Mononuclear cell (primary cell): ENCODE data around the gene XYLT1. TPM values are rescaled to one million over a fixed set of nuclear protein-coding genes. Genes with fewer than 3 reads are reported as not detected.
"Not testable (repeated sequence)": the region's sequence is repeated elsewhere in the genome, so short reads cannot be mapped to it uniquely, and the experiment has no call there.

ENCODE experiments used
- H3K27me3 ChIP-seq: 2 replicates; pipeline ENCODE4 v1.6.0; 2011; ENCODE audit warnings: low read length, control low read depth; ENCODE audit not compliant: insufficient read depth
- H3K4me1 ChIP-seq: 2 replicates; pipeline ENCODE4 v1.5.1; 2011; ENCODE audit warnings: mild to moderate bottlenecking, low read length, control low read depth; ENCODE audit not compliant: insufficient read depth
- H3K4me3 ChIP-seq: 2 replicates; pipeline ENCODE4 v1.5.1; 2011; ENCODE audit warnings: mild to moderate bottlenecking, low read length, moderate library complexity
- H3K9me3 ChIP-seq: 2 replicates; pipeline ENCODE4 v1.5.1; 2011; ENCODE audit warnings: low read depth, mild to moderate bottlenecking, control low read depth, low read length
- total RNA-seq: library from RNA; depleted of rRNA; stranded (reverse); fragments of >200 nt; gene quantifications from one replicate; pipeline ENCODE4 v1.2.3, GENCODE V29; 2012

The XYLT1 gene
- total RNA-seq, 1 donor = 19.4 TPM

DNA sequence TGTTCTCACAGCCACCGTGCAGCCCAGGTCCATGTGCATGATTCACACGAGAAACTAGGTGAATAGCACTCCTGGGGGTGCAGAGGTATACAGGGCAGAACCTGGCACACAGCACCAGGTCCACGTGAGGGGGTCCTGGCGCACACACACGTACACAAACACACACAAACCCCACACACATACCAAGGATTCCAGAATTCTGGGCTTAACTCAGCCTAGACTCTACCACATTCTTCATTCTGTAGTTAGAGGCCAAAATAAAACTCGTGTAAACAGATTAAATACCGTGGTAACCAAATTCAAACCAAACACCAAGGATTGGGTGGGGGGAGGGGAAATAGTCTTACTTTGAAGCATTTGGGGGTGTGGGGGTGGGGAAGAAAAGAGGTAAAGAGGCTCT is 58.5 kb downstream of the XYLT1 start:
- H3K27me3 ChIP-seq = no peaks in the 10 kb centered on the region
- H3K9me3 ChIP-seq = no peaks in the 10 kb centered on the region
- H3K4me3 ChIP-seq = no peak overlapping the region
- H3K4me1 ChIP-seq = peaks cover 57% of the 10 kb centered on the region

DNA sequence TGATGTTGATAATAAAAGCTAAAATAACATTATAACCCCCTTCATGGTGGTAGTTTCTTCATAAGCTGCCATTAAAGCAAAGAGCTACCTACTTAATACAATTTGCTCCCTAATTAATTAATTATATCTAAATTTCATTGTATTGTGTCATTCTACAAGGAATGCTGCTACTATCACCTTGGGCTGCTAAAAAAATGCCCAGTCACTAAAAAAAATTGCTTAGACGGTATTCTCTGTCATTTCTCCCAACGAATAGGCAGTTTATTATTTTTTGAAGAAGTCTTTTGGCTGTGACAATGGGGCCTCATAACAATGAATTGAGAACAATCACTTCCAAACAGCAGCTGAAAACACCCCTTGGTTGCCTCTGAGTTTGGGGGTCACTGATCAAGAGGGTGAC is 59.5 kb downstream of the XYLT1 start:
- no peaks in the 10 kb centered on the region for H3K27me3 ChIP-seq
- peaks cover 51% of the 10 kb centered on the region for H3K4me1 ChIP-seq

GRCh38 chr16:17410316-17410715 is 60.4 kb downstream of the XYLT1 start:
- H3K9me3 ChIP-seq, H3K27me3 ChIP-seq, H3K4me3 ChIP-seq: not testable (repeated sequence)
- H3K4me1 ChIP-seq = peaks cover 46% of the 10 kb centered on the region

More for the DNA sequence above, 59.5 kb downstream of the XYLT1 start:
- no peaks in the 10 kb centered on the region for H3K9me3 ChIP-seq
- no peak overlapping the region for H3K4me3 ChIP-seq

- Histone ChIP-seq H3K4me1 (peaks cover 44% of the 10 kb centered on the region), H3K4me3 (no peak overlapping the region), H3K27me3 (no peaks in the 10 kb centered on the region), H3K9me3 (no peaks in the 10 kb centered on the region)
These were observed 60.9 kb downstream of the XYLT1 start for GRCh38 chr16:17409894-17410293.

- Histone ChIP-seq H3K4me3 (no peak overlapping the region), H3K27me3 (no peaks in the 10 kb centered on the region), H3K4me1 (peaks cover 35% of the 10 kb centered on the region), H3K9me3 (no peaks in the 10 kb centered on the region)
These were observed 61.8 kb downstream of the XYLT1 start for GRCh38 chr16:17408955-17409441.

DNA sequence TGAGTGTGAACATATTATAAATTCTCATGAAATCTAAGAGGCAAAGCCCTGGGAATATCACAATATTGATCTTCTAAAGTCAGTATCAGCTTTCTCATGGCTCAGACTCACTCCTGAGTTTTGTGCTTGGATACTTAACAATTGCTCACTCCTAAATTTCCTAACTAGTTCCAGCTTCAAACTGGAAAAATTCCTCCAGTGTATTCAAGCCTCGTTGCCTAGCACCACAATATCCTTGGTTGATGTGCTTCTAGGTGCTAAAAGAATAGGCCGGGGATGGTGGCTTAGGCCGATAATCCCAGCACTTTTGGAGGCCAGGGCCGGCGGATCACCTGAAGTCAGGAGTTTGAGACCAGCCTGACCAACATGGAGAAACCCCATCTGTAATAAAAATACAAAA is 62.5 kb downstream of the XYLT1 start:
- peaks cover 28% of the 10 kb centered on the region for H3K4me1 ChIP-seq
- no peaks in the 10 kb centered on the region for H3K9me3 ChIP-seq
- no peaks in the 10 kb centered on the region for H3K27me3 ChIP-seq
- H3K4me3 ChIP-seq = no peak overlapping the region

GRCh38 chr16:17407321-17407720 is 63.4 kb downstream of the XYLT1 start:
- Histone ChIP-seq H3K4me3 (no peak overlapping the region), H3K9me3 (no peaks in the 10 kb centered on the region), H3K4me1 (peaks cover 26% of the 10 kb centered on the region), H3K27me3 (no peaks in the 10 kb centered on the region)

- peaks cover 34% of the 10 kb centered on the region for H3K4me1 ChIP-seq
- no peaks in the 10 kb centered on the region for H3K27me3 ChIP-seq
- H3K9me3 ChIP-seq = no peaks in the 10 kb centered on the region
- no peak overlapping the region for H3K4me3 ChIP-seq
These were observed 65.6 kb downstream of the XYLT1 start for GRCh38 chr16:17404941-17405689.

GRCh38 chr16:17403859-17404545 is 66.8 kb downstream of the XYLT1 start:
- H3K4me3 ChIP-seq = no peak overlapping the region
- H3K27me3 ChIP-seq = no peaks in the 10 kb centered on the region
- peaks cover 25% of the 10 kb centered on the region for H3K4me1 ChIP-seq
- no peaks in the 10 kb centered on the region for H3K9me3 ChIP-seq

- Histone ChIP-seq H3K4me1 (peaks cover 18% of the 10 kb centered on the region), H3K4me3 (no peak overlapping the region), H3K27me3 (no peaks in the 10 kb centered on the region), H3K9me3 (no peaks in the 10 kb centered on the region)
These were observed 67.5 kb downstream of the XYLT1 start for GRCh38 chr16:17403156-17403809.

DNA sequence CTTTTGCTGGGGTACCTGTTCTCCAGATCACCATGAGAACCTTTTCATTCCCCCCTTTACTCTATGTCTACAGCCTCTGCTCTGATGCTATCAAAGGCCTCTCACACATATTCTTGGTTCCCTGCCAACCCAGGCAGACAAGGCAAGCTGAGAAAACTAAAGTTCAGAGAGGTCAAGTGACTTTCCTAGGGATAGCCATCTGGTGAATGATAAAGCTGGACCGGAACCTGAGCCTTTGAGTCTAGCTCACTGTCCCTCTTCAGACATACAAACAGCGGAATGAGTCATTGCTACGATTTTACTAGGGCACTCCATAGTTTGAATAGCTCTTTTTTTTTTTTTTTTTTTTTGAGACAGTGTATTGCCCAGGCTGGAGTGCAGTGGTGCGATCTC is 73.3 kb downstream of the XYLT1 start:
- no peaks in the 10 kb centered on the region for H3K9me3 ChIP-seq
- H3K27me3 ChIP-seq = no peaks in the 10 kb centered on the region
- H3K4me3 ChIP-seq = no peak overlapping the region
- H3K4me1 ChIP-seq = peaks cover 17% of the 10 kb centered on the region

- Histone ChIP-seq H3K4me1 (peaks cover 17% of the 10 kb centered on the region), H3K4me3 (no peak overlapping the region), H3K27me3 (no peaks in the 10 kb centered on the region), H3K9me3 (no peaks in the 10 kb centered on the region)
These were observed 73.8 kb downstream of the XYLT1 start for GRCh38 chr16:17396762-17397498.

DNA sequence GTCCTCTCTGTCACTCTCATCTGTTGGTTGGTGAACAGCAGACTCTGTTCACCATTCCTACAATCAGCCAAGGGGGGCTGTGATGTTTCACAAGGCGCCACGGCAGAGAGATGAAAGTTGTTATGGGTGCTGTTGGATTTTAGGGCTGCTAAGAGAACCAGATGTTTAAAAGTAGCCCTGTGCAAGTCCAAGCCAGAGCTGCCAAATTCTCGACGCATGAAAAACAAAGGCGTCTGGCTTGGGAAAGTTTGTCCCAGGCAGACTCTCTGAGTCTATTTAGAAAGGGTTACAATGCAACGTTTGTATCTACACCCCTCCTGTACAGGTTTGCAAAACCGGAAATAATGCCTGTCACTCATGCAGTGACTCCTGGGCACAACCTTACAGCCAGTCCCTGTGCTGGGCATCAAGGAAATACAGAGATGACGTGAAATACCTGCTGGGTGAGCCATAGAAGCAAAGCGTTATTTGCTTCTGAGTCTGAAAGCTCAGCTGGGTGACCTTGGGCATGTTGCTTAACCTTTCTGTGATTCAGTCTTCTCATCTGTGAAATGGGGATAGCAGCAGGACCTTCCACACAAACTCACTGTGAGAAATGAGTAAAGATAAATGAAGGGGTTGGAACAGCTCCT is 74.8 kb downstream of the XYLT1 start:
- no peaks in the 10 kb centered on the region for H3K9me3 ChIP-seq
- no peaks in the 10 kb centered on the region for H3K27me3 ChIP-seq
- H3K4me1 ChIP-seq = peaks cover 14% of the 10 kb centered on the region
- no peak overlapping the region for H3K4me3 ChIP-seq

DNA sequence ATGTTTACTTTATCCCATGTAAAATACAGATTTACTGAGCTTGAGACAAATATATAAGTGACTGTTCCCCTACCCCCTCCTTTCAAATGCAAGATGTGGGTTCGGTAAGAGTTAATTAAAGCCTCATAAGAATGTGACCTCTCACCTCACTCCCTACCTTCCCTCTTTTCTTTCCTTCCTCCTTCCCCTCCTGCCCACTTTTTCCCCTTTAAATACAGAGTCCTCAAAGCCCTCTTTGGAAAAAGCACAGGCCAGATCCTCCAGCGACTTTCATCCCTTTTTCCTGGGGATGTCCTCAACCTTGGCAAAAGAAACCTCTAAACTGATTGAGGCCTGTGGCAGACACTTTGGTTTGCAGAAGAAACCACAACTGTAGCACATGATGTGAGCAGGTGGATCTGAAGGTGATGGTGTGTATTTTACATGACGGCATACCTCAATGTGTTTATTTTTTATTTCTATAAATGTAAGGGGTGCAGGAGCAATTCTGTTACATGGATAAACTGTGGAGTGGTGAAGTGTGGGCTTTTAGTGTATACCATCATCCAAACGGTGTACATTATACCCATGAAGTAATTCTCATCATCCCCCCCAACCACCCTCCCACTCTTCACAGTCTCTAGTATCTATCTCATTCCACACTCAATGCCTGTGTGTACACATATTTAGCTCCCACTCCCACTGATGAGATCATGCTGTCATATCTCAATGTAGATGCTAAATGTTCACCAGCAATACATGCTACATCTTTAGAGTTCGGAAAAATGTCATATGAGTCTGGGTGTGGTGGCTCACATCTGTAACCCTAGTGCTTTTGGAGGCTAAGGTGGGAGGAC is 77.7 kb downstream of the XYLT1 start:
- H3K4me3 ChIP-seq = no peak overlapping the region
- peaks cover 9% of the 10 kb centered on the region for H3K4me1 ChIP-seq
- H3K9me3 ChIP-seq = no peaks in the 10 kb centered on the region
- no peaks in the 10 kb centered on the region for H3K27me3 ChIP-seq
